Stimulated activated effector memory CD8-positive, alpha-beta T cell treated with anti-CD3 and anti-CD28 coated beads, Interleukin-12 subunit alpha, Interleukin-12 subunit beta, amount 100 ng/mL, for 72 hours (primary cell): ENCODE results near the gene PELI1.

Source experiments
- ATAC-seq: fragments of 150-1000 bp; cut with Tn5 transposase; 2 replicates; pipeline ENCODE4 v1.10.0; 2021
- DNase-seq, 2 donors: peaks; one replicate each; pipeline ENCODE4 v3.0.0; 2021 to 2022; ENCODE audit warnings: low spot score in 2 of 2
- H3K27ac Mint-ChIP-seq: one replicate; pipeline ENCODE4 v1.8.0; 2022; ENCODE audit warnings: mild to moderate bottlenecking, mixed read lengths
- H3K36me3 Mint-ChIP-seq: one replicate; pipeline ENCODE4 v1.8.0; 2022; ENCODE audit warnings: mild to moderate bottlenecking, mixed read lengths
- H3K4me1 Mint-ChIP-seq: one replicate; pipeline ENCODE4 v1.8.0; 2022; ENCODE audit warnings: mixed read lengths
- H3K4me3 Mint-ChIP-seq: one replicate; pipeline ENCODE4 v1.8.0; 2022; ENCODE audit warnings: mild to moderate bottlenecking, mixed read lengths
- H3K9me3 Mint-ChIP-seq: one replicate; pipeline ENCODE4 v1.8.0; 2022; ENCODE audit warnings: mixed read lengths

PELI1 gene

GRCh38 chr2:64166637-64167420, 22.6 kb upstream of the PELI1 start:
- peak; percentile 75 for ATAC-seq
- no peak overlapping the region for H3K4me3 Mint-ChIP-seq
- H3K9me3 Mint-ChIP-seq, result no peaks in the 10 kb centered on the region
- no peaks in the 10 kb centered on the region for H3K4me1 Mint-ChIP-seq
- no peaks in the 10 kb centered on the region for H3K36me3 Mint-ChIP-seq
- no peak for DNase-seq
- no peak overlapping the region for H3K27ac Mint-ChIP-seq

DNA sequence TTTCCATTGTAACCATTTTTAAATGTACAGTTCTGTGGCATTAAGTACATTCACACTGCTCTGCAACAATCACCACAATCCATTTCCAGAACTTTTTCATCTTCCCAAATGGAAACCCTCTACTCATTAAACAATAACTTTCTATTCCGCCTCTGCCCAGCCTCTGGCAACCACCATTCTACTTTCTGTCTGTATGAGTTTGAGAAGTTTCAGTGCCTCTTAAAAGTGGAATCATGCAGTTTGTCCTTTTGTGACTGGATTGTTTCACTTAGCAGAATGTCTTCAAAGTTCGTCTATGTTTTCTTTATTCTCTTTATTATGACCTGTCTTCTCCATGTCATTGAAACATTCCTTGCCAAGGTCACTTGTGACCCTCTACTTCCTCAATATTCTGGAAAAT, 22.0 kb upstream of the PELI1 start:
- Mint-ChIP-seq H3K4me1 (no peaks in the 10 kb centered on the region), H3K4me3 (no peak overlapping the region), H3K27ac (no peak overlapping the region), H3K9me3 (no peaks in the 10 kb centered on the region), H3K36me3 (no peaks in the 10 kb centered on the region)
- ATAC-seq (peak; percentile 36), DNase-seq (no peak)

DNA sequence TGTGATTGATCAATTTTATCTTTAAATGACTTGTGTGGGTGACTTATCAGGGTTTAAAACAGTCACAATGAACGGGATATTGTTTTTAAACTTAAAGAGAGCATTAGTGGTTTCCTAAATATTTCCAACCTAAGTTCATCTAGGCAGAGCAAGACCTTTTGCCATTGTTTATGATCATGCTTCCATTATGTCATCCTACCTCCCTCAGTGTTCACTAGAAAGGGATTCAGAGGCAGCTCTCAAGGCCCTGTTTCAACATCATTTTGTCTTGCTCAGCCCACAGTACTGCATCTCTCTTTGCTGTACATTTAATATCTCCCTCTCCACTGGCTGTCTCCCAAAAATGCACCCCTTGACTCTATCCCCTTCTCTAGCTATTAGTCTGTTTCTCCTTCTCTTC, 21.5 kb upstream of the PELI1 start:
- no peaks in the 10 kb centered on the region for H3K9me3 Mint-ChIP-seq
- H3K4me1 Mint-ChIP-seq, result no peaks in the 10 kb centered on the region
- H3K4me3 Mint-ChIP-seq, result no peak overlapping the region
- DNase-seq (no peak), ATAC-seq (no peak)
- no peak overlapping the region for H3K27ac Mint-ChIP-seq
- H3K36me3 Mint-ChIP-seq, result no peaks in the 10 kb centered on the region

DNA sequence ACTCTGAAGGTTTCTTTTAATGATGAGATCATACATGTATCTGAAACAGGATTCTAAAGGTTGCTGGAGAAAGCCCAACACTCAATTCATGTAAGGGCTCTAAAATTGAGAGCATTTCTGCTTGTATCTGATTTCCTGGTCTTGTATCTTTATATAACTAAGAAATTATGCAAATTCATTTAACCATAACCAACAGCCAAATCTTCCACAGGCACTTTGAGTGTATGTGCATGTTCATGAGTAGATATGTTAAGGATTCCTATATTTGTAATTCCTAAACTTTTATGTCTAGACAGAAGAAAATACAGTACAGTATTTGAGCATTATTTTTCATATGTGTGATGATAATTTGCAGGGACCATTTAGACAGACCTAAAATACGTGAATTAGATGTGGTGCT, 20.4 kb upstream of the PELI1 start:
- Mint-ChIP-seq H3K4me3 (no peak overlapping the region), H3K9me3 (no peaks in the 10 kb centered on the region), H3K4me1 (no peaks in the 10 kb centered on the region), H3K27ac (no peak overlapping the region), H3K36me3 (no peaks in the 10 kb centered on the region)
- DNase-seq (no peak), ATAC-seq (no peak)

DNA sequence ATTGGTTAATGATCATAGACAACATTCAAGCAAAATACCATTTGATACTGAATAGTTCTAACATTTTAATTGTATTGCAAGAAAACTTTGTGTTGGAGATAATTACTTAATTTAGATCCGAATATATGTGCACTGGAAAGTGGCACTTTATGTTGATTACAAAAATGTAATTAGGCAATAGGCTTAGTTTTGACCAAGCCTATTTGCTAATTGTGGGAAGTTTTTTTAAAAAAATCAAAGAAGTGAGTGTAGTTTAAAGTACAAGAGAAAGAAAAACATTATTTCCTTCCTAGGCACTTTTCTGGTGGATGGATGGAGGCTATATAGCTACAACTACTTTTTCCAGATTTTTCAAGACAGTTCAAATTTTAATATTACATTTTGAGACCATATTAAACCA, 18.3 kb upstream of the PELI1 start:
- Mint-ChIP-seq H3K36me3 (no peaks in the 10 kb centered on the region), H3K9me3 (no peaks in the 10 kb centered on the region), H3K4me3 (no peak overlapping the region), H3K4me1 (no peaks in the 10 kb centered on the region), H3K27ac (no peak overlapping the region)
- ATAC-seq (no peak), DNase-seq (no peak)

DNA sequence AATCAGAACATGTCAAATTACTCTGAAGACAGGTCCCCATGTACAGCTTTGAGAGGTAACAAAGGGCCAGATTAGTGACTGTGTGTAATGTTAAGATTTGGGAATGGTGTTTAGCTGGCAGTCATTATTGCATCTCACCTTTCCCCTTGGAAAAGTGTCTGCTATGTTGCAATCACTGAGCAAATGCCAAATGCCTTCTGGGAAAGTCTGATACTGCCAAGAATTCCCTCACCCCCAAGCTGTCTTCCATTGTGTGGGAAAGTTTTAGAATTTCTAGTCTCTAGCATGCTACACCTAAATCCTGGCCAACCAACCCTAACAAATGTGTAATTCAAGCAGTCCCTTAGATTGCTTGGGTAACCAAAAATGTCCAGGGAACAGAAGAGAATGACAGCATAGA, 13.6 kb upstream of the PELI1 start:
- DNase-seq (no peak), ATAC-seq (no peak)
- Mint-ChIP-seq H3K4me3 (no peak overlapping the region), H3K36me3 (no peaks in the 10 kb centered on the region), H3K9me3 (no peaks in the 10 kb centered on the region), H3K4me1 (no peaks in the 10 kb centered on the region), H3K27ac (no peak overlapping the region)

DNA sequence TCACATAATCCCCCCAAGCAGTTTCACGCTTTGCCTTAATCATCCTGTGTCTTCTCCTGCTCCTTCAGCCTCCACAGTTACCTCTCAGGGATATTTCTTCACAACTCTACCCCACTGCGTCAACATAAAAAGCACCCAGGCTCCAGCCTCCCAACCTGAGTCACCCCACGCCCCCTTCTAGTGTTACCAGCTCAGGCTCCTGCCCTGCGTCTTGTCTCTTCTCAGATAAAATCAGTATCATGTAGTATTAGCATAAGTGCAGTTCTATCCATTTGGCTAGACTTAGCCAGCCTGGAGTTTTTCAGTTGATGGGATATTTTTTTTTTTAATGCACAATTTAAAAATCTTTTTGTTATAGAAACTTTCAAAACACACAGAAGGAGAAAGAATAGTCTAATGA, 9.6 kb upstream of the PELI1 start:
- no peak overlapping the region for H3K4me3 Mint-ChIP-seq
- H3K36me3 Mint-ChIP-seq, result no peaks in the 10 kb centered on the region
- H3K4me1 Mint-ChIP-seq, result no peaks in the 10 kb centered on the region
- no peak overlapping the region for H3K27ac Mint-ChIP-seq
- ATAC-seq, result no peak
- H3K9me3 Mint-ChIP-seq, result no peaks in the 10 kb centered on the region
- DNase-seq, result no peak

DNA sequence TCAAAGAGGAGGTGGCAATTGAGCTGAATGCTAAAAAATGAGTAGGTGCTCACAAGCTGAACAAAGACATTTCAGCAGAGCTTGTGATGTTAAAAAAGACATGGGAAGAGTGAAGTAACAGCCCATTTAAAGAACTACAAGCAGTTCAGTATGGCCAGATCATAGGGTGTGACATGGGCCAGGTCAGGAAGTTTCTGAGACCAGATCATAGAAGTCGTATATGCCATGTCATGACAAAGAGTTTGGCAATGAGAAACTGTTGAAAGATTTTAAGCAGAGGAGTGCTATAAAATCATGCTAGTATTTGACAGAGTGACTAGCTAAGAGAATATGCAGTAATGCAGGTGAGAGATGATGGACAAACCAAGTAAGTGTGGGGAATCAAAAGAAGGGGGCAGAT, 7.3 kb upstream of the PELI1 start:
- no peak overlapping the region for H3K27ac Mint-ChIP-seq
- ATAC-seq (no peak), DNase-seq (no peak)
- no peaks in the 10 kb centered on the region for H3K4me1 Mint-ChIP-seq
- H3K4me3 Mint-ChIP-seq, result no peak overlapping the region
- no peaks in the 10 kb centered on the region for H3K9me3 Mint-ChIP-seq
- no peaks in the 10 kb centered on the region for H3K36me3 Mint-ChIP-seq

- H3K27ac Mint-ChIP-seq, result no peak overlapping the region
- peaks cover 10% of the 10 kb centered on the region for H3K4me1 Mint-ChIP-seq
- peaks cover 30% of the 10 kb centered on the region for H3K36me3 Mint-ChIP-seq
- no peak overlapping the region for H3K4me3 Mint-ChIP-seq
- H3K9me3 Mint-ChIP-seq, result no peaks in the 10 kb centered on the region
- DNase-seq (no peak), ATAC-seq (no peak)
Observed at GRCh38 chr2:64145714-64146113, 1.5 kb upstream of the PELI1 start.

DNA sequence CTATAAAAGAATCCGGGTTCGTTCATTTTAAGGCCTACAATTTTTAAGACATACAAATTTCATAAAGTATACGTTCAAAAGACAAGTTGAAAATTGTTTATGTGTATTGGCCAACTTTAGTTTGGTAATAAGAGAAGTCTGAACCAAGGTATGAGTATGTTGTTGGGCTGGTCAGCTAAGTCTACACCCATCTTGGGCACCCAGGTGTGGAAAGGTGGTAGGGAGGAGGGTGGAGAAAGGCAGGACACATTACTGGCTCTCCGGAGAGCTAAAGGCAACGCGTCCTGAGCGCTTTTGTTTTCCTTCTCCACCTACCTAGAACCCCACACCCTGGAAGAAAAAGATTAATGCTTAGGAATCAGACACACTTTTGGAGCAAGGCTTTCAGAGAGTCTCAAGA, 899 bp upstream of the PELI1 start:
- H3K27ac Mint-ChIP-seq, result no peak overlapping the region
- H3K9me3 Mint-ChIP-seq, result no peaks in the 10 kb centered on the region
- peaks cover 36% of the 10 kb centered on the region for H3K36me3 Mint-ChIP-seq
- H3K4me3 Mint-ChIP-seq, result peak overlapping the region; percentile 93
- ATAC-seq, result no peak
- DNase-seq, result no peak
- H3K4me1 Mint-ChIP-seq, result peaks cover 13% of the 10 kb centered on the region

DNA sequence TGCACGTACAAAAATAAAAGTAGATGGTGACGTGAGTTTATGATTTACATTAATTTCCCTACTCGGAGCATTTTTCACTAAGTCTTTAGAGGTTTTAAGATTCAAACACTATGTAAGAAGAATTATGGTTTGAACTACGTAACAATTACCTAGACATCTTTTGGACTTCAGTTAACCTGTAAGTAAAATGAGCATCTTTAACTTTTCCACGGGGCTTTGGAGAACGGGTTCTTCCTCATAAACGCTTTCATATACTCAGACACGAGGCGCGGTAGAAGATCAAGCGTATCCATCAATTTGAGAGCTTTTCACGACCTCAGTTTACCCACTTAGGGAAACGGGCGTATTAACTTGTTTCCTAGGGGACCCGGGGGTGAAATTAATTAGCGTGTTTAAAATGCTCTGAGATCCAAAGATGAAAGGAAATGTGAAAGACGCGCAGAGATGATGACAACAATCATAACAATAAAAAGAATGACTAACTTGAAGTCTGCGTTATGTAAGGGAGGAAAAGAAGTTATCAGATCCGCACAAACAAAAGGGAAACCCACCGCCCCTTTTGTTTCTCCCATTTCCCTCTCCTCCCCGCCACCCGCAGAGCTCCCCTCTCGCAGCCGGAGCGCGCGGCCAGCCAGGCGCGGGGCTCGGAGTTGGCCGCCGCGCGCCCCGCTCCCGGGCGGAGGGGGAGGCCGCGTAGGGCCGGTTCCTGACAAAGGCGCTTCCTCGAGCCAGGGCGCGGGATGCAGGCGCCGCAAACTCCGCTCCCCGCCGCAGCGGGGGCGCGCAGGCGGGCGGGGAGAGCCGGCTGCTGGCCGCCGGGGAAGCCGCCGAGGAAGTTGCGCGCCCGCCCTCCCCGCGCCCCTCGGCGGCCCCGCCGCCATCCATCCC, 807 bp downstream of the PELI1 start:
- DNase-seq (peak; percentile 20 to 65), ATAC-seq (peak; percentile 25)
- Mint-ChIP-seq H3K4me1 (peaks cover 19% of the 10 kb centered on the region), H3K36me3 (peaks cover 53% of the 10 kb centered on the region), H3K4me3 (peak overlapping the region; percentile 93), H3K9me3 (no peaks in the 10 kb centered on the region), H3K27ac (peak overlapping the region; percentile 98)

- Mint-ChIP-seq H3K4me3 (peak overlapping the region; percentile 93), H3K9me3 (no peaks in the 10 kb centered on the region), H3K27ac (peak overlapping the region; percentile 98), H3K4me1 (peaks cover 26% of the 10 kb centered on the region), H3K36me3 (peaks cover 60% of the 10 kb centered on the region)
- DNase-seq (no peak), ATAC-seq (no peak)
Observed at GRCh38 chr2:64142741-64143168, 1.5 kb downstream of the PELI1 start.

DNA sequence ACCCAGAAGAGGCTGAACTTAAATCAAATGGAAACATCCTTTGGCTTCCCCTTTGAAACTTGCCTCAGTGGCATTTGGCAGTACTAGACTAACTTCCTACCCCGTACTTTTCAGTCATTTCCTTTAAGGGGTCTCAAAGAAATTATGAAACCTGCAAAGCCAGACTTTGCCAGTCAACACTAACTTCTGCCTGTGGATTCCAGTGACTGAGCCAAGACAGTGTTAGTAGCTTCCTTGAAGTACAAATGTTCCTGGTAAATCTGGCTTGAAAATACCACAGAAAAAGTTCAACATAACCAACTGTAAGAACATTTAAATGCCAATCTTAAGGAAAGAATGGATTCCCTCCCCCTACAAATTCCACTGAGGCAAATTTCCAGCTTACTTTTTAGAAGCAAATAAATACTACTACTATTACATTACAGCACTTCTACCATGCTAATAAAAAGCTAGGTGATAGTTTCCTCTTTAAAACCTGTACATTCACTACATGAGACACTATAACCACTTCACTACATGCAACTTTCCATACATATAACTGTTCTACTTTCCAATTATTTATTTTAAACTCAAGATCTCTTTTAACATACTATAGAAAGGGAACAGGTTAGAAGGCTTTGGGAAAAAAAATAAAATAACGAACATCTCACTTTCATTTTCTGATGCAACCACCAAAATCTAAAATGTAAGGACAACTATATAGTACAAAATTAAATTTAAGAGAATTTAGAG, 2.4 kb downstream of the PELI1 start:
- no peak for ATAC-seq
- no peaks in the 10 kb centered on the region for H3K9me3 Mint-ChIP-seq
- DNase-seq, result no peak
- H3K4me3 Mint-ChIP-seq, result peak overlapping the region; percentile 93
- H3K4me1 Mint-ChIP-seq, result peaks cover 28% of the 10 kb centered on the region
- peaks cover 67% of the 10 kb centered on the region for H3K36me3 Mint-ChIP-seq
- H3K27ac Mint-ChIP-seq, result peak overlapping the region; percentile 98

- DNase-seq (no peak), ATAC-seq (no peak)
- H3K4me1 Mint-ChIP-seq, result peaks cover 33% of the 10 kb centered on the region
- peak overlapping the region; percentile 93 for H3K4me3 Mint-ChIP-seq
- H3K27ac Mint-ChIP-seq, result no peak overlapping the region
- H3K36me3 Mint-ChIP-seq, result peaks cover 67% of the 10 kb centered on the region
- no peaks in the 10 kb centered on the region for H3K9me3 Mint-ChIP-seq
Observed at GRCh38 chr2:64140665-64141200, 3.5 kb downstream of the PELI1 start.

- Mint-ChIP-seq H3K36me3 (peaks cover 67% of the 10 kb centered on the region), H3K9me3 (no peaks in the 10 kb centered on the region), H3K27ac (no peak overlapping the region), H3K4me1 (peaks cover 40% of the 10 kb centered on the region), H3K4me3 (no peak overlapping the region)
- no peak for DNase-seq
- no peak for ATAC-seq
Observed at GRCh38 chr2:64139956-64140355, 4.3 kb downstream of the PELI1 start.
